Esophagus muscularis mucosa (tissue), 3 donors: ENCODE measurements around the gene CNNM3.

Experiments used
- CTCF ChIP-seq, 3 experiments: fragments of 200-600 bp in 2 of 3; fragments of 450-650 bp in 1 of 3; sonication (generic) in 2 of 3; IDR thresholded peaks; one replicate each; pipeline ENCODE4 v1.5.1; 2017 to 2019; ENCODE audit warnings: antibody characterized with exemption in 3 of 3, mild to moderate bottlenecking in 2 of 3, moderate library complexity in 1 of 3
- POLR2A ChIP-seq: fragments of 450-650 bp; IDR thresholded peaks from one replicate; pipeline ENCODE4 v1.6.1; 2017; ENCODE audit warnings: antibody characterized with exemption, moderate library complexity, mild to moderate bottlenecking, low read depth
- POLR2AphosphoS5 ChIP-seq, 2 donors: sonication (generic); formaldehyde crosslinking; IDR thresholded peaks; one replicate each; pipeline ENCODE4 v1.6.1; 2017; ENCODE audit warnings: antibody characterized with exemption in 2 of 2

GRCh38 chr2:96767135-96767871, 48.8 kb upstream of the CNNM3 start:
- TF ChIP-seq CTCF (IDR thresholded peaks at IDR 0.05) (no peak), POLR2A (no peak), POLR2AphosphoS5 (IDR thresholded peaks at IDR 0.05) (no peak)
